ENCODE results near the gene TNFSF8.

The TNFSF8 gene

GRCh38 chr9:114953959-114954358 is 23.6 kb upstream of the TNFSF8 start:
- Histone ChIP-seq H2BK12ac (ENCODE audit: low read length) (no peak overlapping the region), H2BK5ac (ENCODE audit: low read depth, low read length, poor library complexity) (no peak overlapping the region), H3K27me3 (ENCODE audit: insufficient read depth, low read length) (no peaks in the 10 kb centered on the region), H4K8ac (ENCODE audit: low read depth, low read length) (peak overlapping the region; percentile 35), H2BK120ac (ENCODE audit: insufficient read depth, low read length, poor library complexity) (no peak overlapping the region), H3K9ac (ENCODE audit: low read length) (no peak overlapping the region), H3K4me2 (ENCODE audit: low read length) (no peak overlapping the region), H3K4me3 (ENCODE audit: low read depth, low read length) (no peak overlapping the region), H3K9me3 (ENCODE audit: insufficient read depth, low read depth, low read length) (no peaks in the 10 kb centered on the region), H4K91ac (ENCODE audit: low read depth, low read length) (no peak overlapping the region), H2AFZ (ENCODE audit: insufficient read depth, low read length, poor library complexity) (no peak overlapping the region), H3K4me1 (ENCODE audit: control insufficient read depth in 1 of 2, insufficient read depth in 2 of 2, low read length in 2 of 2) (peaks cover 2 to 3% of the 10 kb centered on the region in 2 experiments), H3K18ac (ENCODE audit: low read length) (no peak overlapping the region), H3K79me2 (ENCODE audit: control insufficient read depth, insufficient read depth, low read length, poor library complexity) (no peaks in the 10 kb centered on the region), H3K27ac (ENCODE audit: low read depth, low read length) (no peak overlapping the region), H3K14ac (ENCODE audit: low read length) (no peak overlapping the region), H3K79me1 (ENCODE audit: low read length) (no peaks in the 10 kb centered on the region), H3K4ac (ENCODE audit: low read depth, low read length) (no peak overlapping the region), H4K12ac (ENCODE audit: low read depth, low read length) (no peak overlapping the region), H3K36me3 (ENCODE audit: control insufficient read depth in 1 of 2, insufficient read depth in 2 of 2, low read length in 2 of 2) (no peaks in the 10 kb centered on the region), H3K23ac (ENCODE audit: low read length) (no peak overlapping the region), H2AK5ac (ENCODE audit: low read length) (no peak overlapping the region)
- no CpG with 5 or more reads among the region's 7 CpGs for WGBS (ENCODE audit: extremely low coverage, insufficient coverage, insufficient read length)
- peak; percentile 6 to 53 for DNase-seq

- H3K4me3 ChIP-seq (ENCODE audit: low read depth, low read length) = no peak overlapping the region
Observed at GRCh38 chr9:114953046-114953445, 22.7 kb upstream of the TNFSF8 start.

GRCh38 chr9:114950761-114951160 is 20.4 kb upstream of the TNFSF8 start:
- no peaks in the 10 kb centered on the region for H3K79me2 ChIP-seq (ENCODE audit: control insufficient read depth, insufficient read depth, low read length, poor library complexity)
- no peak overlapping the region for H3K9ac ChIP-seq (ENCODE audit: low read length)
- H3K23ac ChIP-seq (ENCODE audit: low read length) = no peak overlapping the region
- no peak overlapping the region for H3K4me3 ChIP-seq (ENCODE audit: low read depth, low read length)
- no peak overlapping the region for H3K4me2 ChIP-seq (ENCODE audit: low read length)
- no peak overlapping the region for H2AK5ac ChIP-seq (ENCODE audit: low read length)
- WGBS (ENCODE audit: extremely low coverage, insufficient coverage, insufficient read length) = no CpG with 5 or more reads among the region's 2 CpGs
- H3K79me1 ChIP-seq (ENCODE audit: low read length) = no peaks in the 10 kb centered on the region
- no peak overlapping the region for H4K91ac ChIP-seq (ENCODE audit: low read depth, low read length)
- no peak overlapping the region for H3K4ac ChIP-seq (ENCODE audit: low read depth, low read length)
- no peak for DNase-seq
- H3K27ac ChIP-seq (ENCODE audit: low read depth, low read length) = no peak overlapping the region
- no peaks in the 10 kb centered on the region for H3K27me3 ChIP-seq (ENCODE audit: insufficient read depth, low read length)
- no peak overlapping the region for H4K12ac ChIP-seq (ENCODE audit: low read depth, low read length)
- no peak overlapping the region for H3K14ac ChIP-seq (ENCODE audit: low read length)
- no peak overlapping the region for H2AFZ ChIP-seq (ENCODE audit: insufficient read depth, low read length, poor library complexity)
- no peaks in the 10 kb centered on the region for H3K36me3 ChIP-seq (ENCODE audit: control insufficient read depth in 1 of 2, insufficient read depth in 2 of 2, low read length in 2 of 2)
- no peak overlapping the region for H2BK5ac ChIP-seq (ENCODE audit: low read depth, low read length, poor library complexity)
- no peak overlapping the region for H2BK120ac ChIP-seq (ENCODE audit: insufficient read depth, low read length, poor library complexity)
- H3K18ac ChIP-seq (ENCODE audit: low read length) = no peak overlapping the region
- H3K4me1 ChIP-seq (ENCODE audit: control insufficient read depth in 1 of 2, insufficient read depth in 2 of 2, low read length in 2 of 2) = peaks cover 2 to 3% of the 10 kb centered on the region in 2 experiments
- H3K9me3 ChIP-seq (ENCODE audit: insufficient read depth, low read depth, low read length) = no peaks in the 10 kb centered on the region
- no peak overlapping the region for H4K8ac ChIP-seq (ENCODE audit: low read depth, low read length)
- no peak overlapping the region for H2BK12ac ChIP-seq (ENCODE audit: low read length)

More at GRCh38 chr9:114953046-114953445, 22.7 kb upstream of the TNFSF8 start:
- no peak overlapping the region for H3K4ac ChIP-seq (ENCODE audit: low read depth, low read length)
- H3K36me3 ChIP-seq (ENCODE audit: control insufficient read depth in 1 of 2, insufficient read depth in 2 of 2, low read length in 2 of 2) = no peaks in the 10 kb centered on the region
- H3K4me2 ChIP-seq (ENCODE audit: low read length) = no peak overlapping the region
- H3K79me2 ChIP-seq (ENCODE audit: control insufficient read depth, insufficient read depth, low read length, poor library complexity) = no peaks in the 10 kb centered on the region
- no peak overlapping the region for H3K27ac ChIP-seq (ENCODE audit: low read depth, low read length)
- H2AK5ac ChIP-seq (ENCODE audit: low read length) = no peak overlapping the region
- no peak for DNase-seq
- no peak overlapping the region for H2BK5ac ChIP-seq (ENCODE audit: low read depth, low read length, poor library complexity)
- H2BK120ac ChIP-seq (ENCODE audit: insufficient read depth, low read length, poor library complexity) = no peak overlapping the region
- H4K8ac ChIP-seq (ENCODE audit: low read depth, low read length) = no peak overlapping the region
- no peak overlapping the region for H2AFZ ChIP-seq (ENCODE audit: insufficient read depth, low read length, poor library complexity)
- H3K27me3 ChIP-seq (ENCODE audit: insufficient read depth, low read length) = no peaks in the 10 kb centered on the region
- no peak overlapping the region for H3K18ac ChIP-seq (ENCODE audit: low read length)
- H4K91ac ChIP-seq (ENCODE audit: low read depth, low read length) = no peak overlapping the region
- H3K14ac ChIP-seq (ENCODE audit: low read length) = no peak overlapping the region
- no peak overlapping the region for H3K9ac ChIP-seq (ENCODE audit: low read length)
- WGBS (ENCODE audit: extremely low coverage, insufficient coverage, insufficient read length) = no CpG with 5 or more reads among the region's 2 CpGs
- no peaks in the 10 kb centered on the region for H3K9me3 ChIP-seq (ENCODE audit: insufficient read depth, low read depth, low read length)
- H3K79me1 ChIP-seq (ENCODE audit: low read length) = no peaks in the 10 kb centered on the region
- H3K23ac ChIP-seq (ENCODE audit: low read length) = no peak overlapping the region
- H3K4me1 ChIP-seq (ENCODE audit: control insufficient read depth in 1 of 2, insufficient read depth in 2 of 2, low read length in 2 of 2) = peaks cover 2 to 3% of the 10 kb centered on the region in 2 experiments
- H4K12ac ChIP-seq (ENCODE audit: low read depth, low read length) = no peak overlapping the region
- no peak overlapping the region for H2BK12ac ChIP-seq (ENCODE audit: low read length)

GRCh38 chr9:114947058-114947457 is 16.7 kb upstream of the TNFSF8 start:
- Histone ChIP-seq H3K4ac (ENCODE audit: low read depth, low read length) (no peak overlapping the region), H3K4me2 (ENCODE audit: low read length) (no peak overlapping the region), H3K23ac (ENCODE audit: low read length) (no peak overlapping the region), H3K79me1 (ENCODE audit: low read length) (no peaks in the 10 kb centered on the region), H3K4me3 (ENCODE audit: low read depth, low read length) (no peak overlapping the region), H4K8ac (ENCODE audit: low read depth, low read length) (no peak overlapping the region), H3K79me2 (ENCODE audit: control insufficient read depth, insufficient read depth, low read length, poor library complexity) (no peaks in the 10 kb centered on the region), H2BK120ac (ENCODE audit: insufficient read depth, low read length, poor library complexity) (no peak overlapping the region), H2AK5ac (ENCODE audit: low read length) (no peak overlapping the region), H3K18ac (ENCODE audit: low read length) (no peak overlapping the region), H2BK12ac (ENCODE audit: low read length) (no peak overlapping the region), H3K27ac (ENCODE audit: low read depth, low read length) (no peak overlapping the region), H4K12ac (ENCODE audit: low read depth, low read length) (no peak overlapping the region), H3K14ac (ENCODE audit: low read length) (no peak overlapping the region), H3K36me3 (ENCODE audit: control insufficient read depth in 1 of 2, insufficient read depth in 2 of 2, low read length in 2 of 2) (no peaks in the 10 kb centered on the region), H3K4me1 (ENCODE audit: control insufficient read depth in 1 of 2, insufficient read depth in 2 of 2, low read length in 2 of 2) (no peaks in the 10 kb centered on the region), H2BK5ac (ENCODE audit: low read depth, low read length, poor library complexity) (no peak overlapping the region), H2AFZ (ENCODE audit: insufficient read depth, low read length, poor library complexity) (no peak overlapping the region), H3K9ac (ENCODE audit: low read length) (no peak overlapping the region), H4K91ac (ENCODE audit: low read depth, low read length) (no peak overlapping the region), H3K27me3 (ENCODE audit: insufficient read depth, low read length) (no peaks in the 10 kb centered on the region), H3K9me3 (ENCODE audit: insufficient read depth, low read depth, low read length) (no peaks in the 10 kb centered on the region)
- no peak for DNase-seq
- 100% methylated on average over 1 of the region's 4 CpGs for WGBS (ENCODE audit: extremely low coverage, insufficient coverage, insufficient read length)
